Neural crest cell (in vitro differentiated cells): ENCODE measurements around the gene SP6. TPM values are rescaled to one million over a fixed set of nuclear protein-coding genes. Genes with fewer than 3 reads are reported as not detected.

Source experiments
- DNase-seq: peaks from one replicate; pipeline ENCODE4 v3.0.0; 2021; ENCODE audit warnings: low read depth, mixed read lengths, low spot score
- H3K27ac Mint-ChIP-seq: one replicate; pipeline ENCODE4 v1.8.0; 2021; ENCODE audit warnings: mild to moderate bottlenecking, mixed read lengths; ENCODE audit not compliant: unreplicated experiment
- H3K27me3 Mint-ChIP-seq: 2 replicates; pipeline ENCODE4 v1.8.0; 2021; ENCODE audit warnings: low read depth, mild to moderate bottlenecking, mixed read lengths
- H3K36me3 Mint-ChIP-seq: 2 replicates; pipeline ENCODE4 v1.8.0; 2021; ENCODE audit warnings: low read depth, mild to moderate bottlenecking, mixed read lengths
- H3K4me1 Mint-ChIP-seq: 2 replicates; pipeline ENCODE4 v1.8.0; 2021; ENCODE audit warnings: mixed read lengths
- H3K4me3 Mint-ChIP-seq: one replicate; pipeline ENCODE4 v1.8.0; 2021; ENCODE audit warnings: mild to moderate bottlenecking, mixed read lengths
- H3K9me3 Mint-ChIP-seq: 2 replicates; pipeline ENCODE4 v1.8.0; 2021; ENCODE audit warnings: mixed read lengths
- total RNA-seq: library from RNA; stranded (reverse); gene quantifications from 2 replicates; pipeline ENCODE4 v1.2.1, GENCODE V29; 2021
- TF ChIP-seq, protein P1 (sequence below): fragments of 200-600 bp; sonication (generic); conservative IDR thresholded peaks from 2 replicates; pipeline ENCODE4 v1.5.0; 2021; ENCODE audit warnings: antibody characterized with exemption, mild to moderate bottlenecking

The SP6 gene
- total RNA-seq, 1 donor from 2014 or later: 0.16 TPM

- no peak for DNase-seq
- Mint-ChIP-seq H3K36me3 (no peaks in the 10 kb centered on the region), H3K9me3 (no peaks in the 10 kb centered on the region), H3K4me3 (no peak overlapping the region), H3K27me3 (peaks cover 5% of the 10 kb centered on the region), H3K4me1 (peaks cover 33% of the 10 kb centered on the region), H3K27ac (no peak overlapping the region)
- TF ChIP-seq, protein P1, sequence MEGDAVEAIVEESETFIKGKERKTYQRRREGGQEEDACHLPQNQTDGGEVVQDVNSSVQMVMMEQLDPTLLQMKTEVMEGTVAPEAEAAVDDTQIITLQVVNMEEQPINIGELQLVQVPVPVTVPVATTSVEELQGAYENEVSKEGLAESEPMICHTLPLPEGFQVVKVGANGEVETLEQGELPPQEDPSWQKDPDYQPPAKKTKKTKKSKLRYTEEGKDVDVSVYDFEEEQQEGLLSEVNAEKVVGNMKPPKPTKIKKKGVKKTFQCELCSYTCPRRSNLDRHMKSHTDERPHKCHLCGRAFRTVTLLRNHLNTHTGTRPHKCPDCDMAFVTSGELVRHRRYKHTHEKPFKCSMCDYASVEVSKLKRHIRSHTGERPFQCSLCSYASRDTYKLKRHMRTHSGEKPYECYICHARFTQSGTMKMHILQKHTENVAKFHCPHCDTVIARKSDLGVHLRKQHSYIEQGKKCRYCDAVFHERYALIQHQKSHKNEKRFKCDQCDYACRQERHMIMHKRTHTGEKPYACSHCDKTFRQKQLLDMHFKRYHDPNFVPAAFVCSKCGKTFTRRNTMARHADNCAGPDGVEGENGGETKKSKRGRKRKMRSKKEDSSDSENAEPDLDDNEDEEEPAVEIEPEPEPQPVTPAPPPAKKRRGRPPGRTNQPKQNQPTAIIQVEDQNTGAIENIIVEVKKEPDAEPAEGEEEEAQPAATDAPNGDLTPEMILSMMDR: no peak
Observed at GRCh38 chr17:47836601-47837000, 14.4 kb downstream of the SP6 start.

GRCh38 chr17:47834756-47835155, 16.2 kb downstream of the SP6 start:
- Mint-ChIP-seq H3K4me3 (peak overlapping the region; percentile 62), H3K27ac (no peak overlapping the region), H3K9me3 (no peaks in the 10 kb centered on the region), H3K4me1 (peaks cover 34% of the 10 kb centered on the region), H3K27me3 (peaks cover 3% of the 10 kb centered on the region), H3K36me3 (no peaks in the 10 kb centered on the region)
- no peak for DNase-seq
- TF ChIP-seq, protein P1: no peak

DNA sequence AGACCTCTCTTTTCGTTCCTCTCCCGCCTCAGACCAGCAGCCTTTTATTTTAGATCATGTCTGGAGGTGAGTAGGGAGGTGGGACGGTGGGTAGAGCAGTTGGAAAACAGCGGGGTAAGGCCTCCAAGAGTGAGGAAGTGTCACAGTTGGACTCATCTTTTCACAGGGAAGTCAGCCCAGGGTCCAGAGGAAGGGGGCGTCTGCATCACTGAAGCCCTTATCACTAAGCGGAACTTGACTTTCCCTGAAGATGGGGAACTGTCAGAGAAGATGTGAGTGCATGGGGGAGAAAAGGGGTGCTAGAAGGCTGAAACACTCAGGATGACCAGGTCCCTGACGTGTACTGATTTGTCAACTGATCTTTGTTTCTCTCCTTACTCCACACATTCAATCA, 19.0 kb downstream of the SP6 start:
- no peaks in the 10 kb centered on the region for H3K9me3 Mint-ChIP-seq
- no peaks in the 10 kb centered on the region for H3K36me3 Mint-ChIP-seq
- H3K27ac Mint-ChIP-seq: peak overlapping the region; percentile 92
- H3K4me1 Mint-ChIP-seq: peaks cover 29% of the 10 kb centered on the region
- H3K27me3 Mint-ChIP-seq: peaks cover 3% of the 10 kb centered on the region
- no peak for DNase-seq
- H3K4me3 Mint-ChIP-seq: peak overlapping the region; percentile 93
- TF ChIP-seq, protein P1: no peak

DNA sequence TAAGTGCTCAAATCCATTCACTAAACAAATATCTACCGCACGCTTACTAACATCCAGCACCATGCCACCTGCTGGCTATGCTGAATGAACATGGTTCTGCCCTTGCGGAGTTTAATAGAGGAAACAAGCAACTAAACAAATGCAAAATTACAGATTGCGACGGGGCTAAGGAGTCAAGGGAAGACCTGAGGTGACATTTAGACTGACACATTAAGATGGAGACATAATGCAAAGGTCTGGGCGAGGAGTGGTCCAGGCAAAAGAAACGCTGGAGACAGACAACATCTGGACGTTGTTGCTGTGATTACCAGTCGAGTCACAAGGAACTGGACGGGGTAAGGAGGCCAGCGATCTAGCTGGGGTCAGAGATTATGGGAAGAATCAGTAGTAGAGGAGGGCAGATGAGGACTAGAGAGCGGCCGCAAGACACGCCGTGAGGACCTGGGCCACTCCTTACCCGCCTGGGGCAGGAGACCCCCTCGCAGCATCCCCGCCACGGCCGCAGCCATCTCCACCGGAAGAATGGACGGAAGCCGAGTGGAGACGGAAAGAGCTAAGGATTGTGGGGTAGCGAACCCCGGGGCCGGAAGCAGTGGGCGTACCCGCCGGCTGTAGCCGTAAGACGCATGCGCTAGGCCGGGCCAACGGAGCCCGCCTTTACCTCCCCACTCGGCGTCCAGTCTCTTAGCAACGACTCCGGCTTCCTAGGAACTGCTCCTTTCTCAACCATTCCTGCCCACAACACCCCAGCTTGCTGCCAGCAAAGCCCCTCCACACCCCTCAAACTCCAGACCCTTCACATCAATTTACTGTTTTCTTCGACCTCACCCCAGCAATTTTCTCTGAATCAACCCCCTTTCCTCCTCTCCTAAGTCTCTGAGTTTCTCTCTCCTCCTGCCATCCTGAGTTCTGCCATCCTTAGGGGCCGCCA, 19.7 kb downstream of the SP6 start, which contains the start of the genes LRRC46 and MRPL10:
Gene LRRC46, plus strand, starts transcription at position 668 of the 931 bp plus-strand sequence. CDS start 320 bp downstream, outside the sequence.
Gene MRPL10, minus strand, starts transcription at position 539 of the 931 bp plus-strand sequence. Its CDS starts 30 bp downstream, at position 509.
- DNase-seq: peak; percentile 94
- TF ChIP-seq, protein P1: peak; percentile 62
- H3K27me3 Mint-ChIP-seq: peaks cover 3% of the 10 kb centered on the region
- H3K27ac Mint-ChIP-seq: peak within 1 kb of the TSS; percentile 92
- H3K36me3 Mint-ChIP-seq: peaks cover 4% of the 10 kb centered on the region
- H3K4me3 Mint-ChIP-seq: peak within 1 kb of the TSS; percentile 93
- H3K4me1 Mint-ChIP-seq: peaks cover 29% of the 10 kb centered on the region
- H3K9me3 Mint-ChIP-seq: no peaks in the 10 kb centered on the region

DNA sequence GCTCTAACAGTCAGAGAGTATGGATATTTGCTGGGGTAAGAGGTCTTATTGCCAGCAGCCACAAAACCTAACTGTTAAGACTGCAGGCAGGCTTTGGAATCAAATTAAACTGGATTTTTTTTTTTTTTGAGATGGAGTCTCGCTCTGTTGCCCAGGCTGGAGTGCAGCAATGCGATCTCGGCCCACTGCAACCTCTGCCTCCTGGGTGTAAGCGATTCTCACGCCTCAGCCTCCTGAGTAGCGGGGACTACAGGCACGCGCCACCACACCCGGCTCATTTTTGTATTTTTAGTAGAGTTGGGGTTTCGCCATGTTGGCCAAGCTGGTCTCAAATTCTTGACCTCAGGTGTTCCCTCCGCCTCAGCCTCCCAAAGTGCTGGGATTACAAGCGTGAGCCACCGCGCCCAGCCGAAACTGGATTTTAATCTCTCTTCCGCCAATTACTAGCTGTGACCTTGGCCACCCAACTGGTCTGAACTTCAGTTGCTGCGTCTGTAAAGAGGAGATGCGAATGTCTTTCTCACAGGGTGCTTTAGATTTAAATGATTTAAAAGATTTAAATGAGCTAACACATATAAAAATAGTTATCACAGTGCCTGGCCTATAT, 20.5 kb downstream of the SP6 start:
- no peak overlapping the region for H3K27ac Mint-ChIP-seq
- H3K4me1 Mint-ChIP-seq: peaks cover 29% of the 10 kb centered on the region
- H3K36me3 Mint-ChIP-seq: peaks cover 7% of the 10 kb centered on the region
- peak overlapping the region; percentile 93 for H3K4me3 Mint-ChIP-seq
- H3K9me3 Mint-ChIP-seq: no peaks in the 10 kb centered on the region
- TF ChIP-seq, protein P1: no peak
- no peak for DNase-seq
- peaks cover 3% of the 10 kb centered on the region for H3K27me3 Mint-ChIP-seq
